HepG2 (cell line): Measurements from ENCODE around the gene GRB10. TPM values are rescaled to one million over a fixed set of nuclear protein-coding genes. Genes with fewer than 3 reads are reported as not detected.

Source experiments
- AHR ChIP-seq: IDR thresholded peaks from 2 replicates; pipeline ENCODE4 v1.6.1; 2018; ENCODE audit warnings: missing genetic modification reagents, missing compliant biosample characterization
- ASH2L ChIP-seq: fragments of 300-600, 200-600 bp; sonication (generic); IDR thresholded peaks from 2 replicates; pipeline ENCODE4 v1.7.0; 2017; ENCODE audit warnings: low read depth, mild to moderate bottlenecking, moderate library complexity, mixed read lengths, low read length; ENCODE audit not compliant: insufficient read length
- IKZF1 ChIP-seq: fragments of 450-650 bp; IDR thresholded peaks from 2 replicates; pipeline ENCODE4 v1.7.1; 2016
- MATR3 ChIP-seq: sonication (generic); formaldehyde crosslinking; IDR thresholded peaks from 2 replicates; pipeline ENCODE4 v1.4.0; 2020; ENCODE audit warnings: missing genetic modification reagents
- PHB2 ChIP-seq: fragments of 450-650 bp; IDR thresholded peaks from 2 replicates; pipeline ENCODE4 v1.6.1; 2018; ENCODE audit not compliant: partially characterized antibody
- PHF21A ChIP-seq: sonication (generic); formaldehyde crosslinking; IDR thresholded peaks from 2 replicates; pipeline ENCODE4 v1.5.0; 2020; ENCODE audit warnings: mild to moderate bottlenecking, missing genetic modification reagents
- RFX1 ChIP-seq: fragments of 450-650 bp; IDR thresholded peaks from 2 replicates; pipeline ENCODE4 v1.6.1; 2017
- SMARCC2 ChIP-seq: fragments of 450-650 bp; IDR thresholded peaks from 2 replicates; pipeline ENCODE4 v1.6.1; 2017; ENCODE audit warnings: antibody characterized with exemption, mild to moderate bottlenecking
- TARDBP ChIP-seq: sonication (generic); formaldehyde crosslinking; IDR thresholded peaks from 2 replicates; pipeline ENCODE4 v1.8.0; 2022; ENCODE audit warnings: mild to moderate bottlenecking, missing genetic modification reagents
- TCF7L2 ChIP-seq: IDR thresholded peaks from 2 replicates; pipeline ENCODE4 v1.6.1; 2011; ENCODE audit warnings: mild to moderate bottlenecking, low read depth, low read length, moderate library complexity
- U2AF1 ChIP-seq: fragments of 200-400 bp; formaldehyde crosslinking; optimal IDR thresholded peaks from 2 replicates; pipeline ENCODE3; 2017; ENCODE audit warnings: mild to moderate bottlenecking, low read depth, low read length
- ZMYM2 ChIP-seq: sonication (generic); formaldehyde crosslinking; IDR thresholded peaks from 2 replicates; pipeline ENCODE4 v1.8.0; 2022; ENCODE audit warnings: mild to moderate bottlenecking, missing genetic modification reagents
- ZNF12 ChIP-seq: sonication (generic); formaldehyde crosslinking; IDR thresholded peaks from 2 replicates; pipeline ENCODE4 v1.5.0; 2020; ENCODE audit warnings: missing genetic modification reagents
- ZNF207 ChIP-seq: fragments of 450-650 bp; IDR thresholded peaks from 2 replicates; pipeline ENCODE4 v1.6.1; 2016; ENCODE audit warnings: antibody characterized with exemption, borderline replicate concordance
- ZNF251 ChIP-seq: sonication (generic); formaldehyde crosslinking; IDR thresholded peaks from 2 replicates; pipeline ENCODE4 v1.9.0; 2021; ENCODE audit warnings: mild to moderate bottlenecking, missing genetic modification reagents
- ZNF296 ChIP-seq: sonication (generic); formaldehyde crosslinking; conservative IDR thresholded peaks from 2 replicates; pipeline ENCODE4 v1.5.0; 2020; ENCODE audit warnings: mild to moderate bottlenecking, missing genetic modification reagents
- ZNF30 ChIP-seq: sonication (generic); formaldehyde crosslinking; IDR thresholded peaks from 2 replicates; pipeline ENCODE4 v1.5.0; 2020; ENCODE audit warnings: mild to moderate bottlenecking, missing genetic modification reagents
- ZNF501 ChIP-seq: sonication (generic); formaldehyde crosslinking; IDR thresholded peaks from 2 replicates; pipeline ENCODE4 v1.5.1; 2020; ENCODE audit warnings: mild to moderate bottlenecking, moderate library complexity, missing genetic modification reagents
- polyA plus RNA-seq, 8 experiments: library from polyadenylated mRNA; depleted of rRNA in 3 of 8; stranded (reverse) in 7 of 8; unstranded in 1 of 8; fragments of >200 nt; fragmentation: Illumina TruSeq in 4 of 8; extraction: Trizol in 4 of 8; gene quantifications; 2 replicates each; pipeline versions ENCODE4 v1.2.1 to v1.2.3, GENCODE V29; 2011 to 2016; ENCODE audit warnings: low read depth in 4 of 8, missing spikeins in 1 of 8, mixed read lengths in 1 of 8; ENCODE audit not compliant: insufficient read depth in 1 of 8
- total RNA-seq, 5 experiments: library from RNA; depleted of rRNA; stranded (reverse); fragments of >200 nt; fragmentation: Illumina TruSeq; extraction: Trizol; gene quantifications; 2 replicates each; pipeline ENCODE4 v1.2.3, GENCODE V29; 2016; ENCODE audit warnings: low read depth in 1 of 5
- TF ChIP-seq, protein P1 (sequence below): sonication (generic); formaldehyde crosslinking; IDR thresholded peaks from 2 replicates; pipeline ENCODE4 v1.9.0; 2021; ENCODE audit warnings: missing genetic modification reagents, mild to moderate bottlenecking, borderline replicate concordance
- TF ChIP-seq, protein P2 (sequence below): sonication (generic); formaldehyde crosslinking; IDR thresholded peaks from 2 replicates; pipeline ENCODE4 v1.9.0; 2022; ENCODE audit warnings: missing genetic modification reagents, mild to moderate bottlenecking, borderline replicate concordance
- TF ChIP-seq, protein P3 (sequence below): sonication (generic); formaldehyde crosslinking; conservative IDR thresholded peaks from 2 replicates; pipeline ENCODE4 v1.4.0; 2020; ENCODE audit warnings: missing genetic modification reagents
- TF ChIP-seq, protein P4 (sequence below): sonication (generic); formaldehyde crosslinking; IDR thresholded peaks from 2 replicates; pipeline ENCODE4 v1.5.1; 2020; ENCODE audit warnings: missing genetic modification reagents, mild to moderate bottlenecking, borderline replicate concordance

The GRB10 gene
- total and polyA plus RNA-seq, 2 of the 13 experiments (the other 11 are each of a cell fraction or from before 2014, with no cell fraction given): 4.0 to 6.8 TPM

DNA sequence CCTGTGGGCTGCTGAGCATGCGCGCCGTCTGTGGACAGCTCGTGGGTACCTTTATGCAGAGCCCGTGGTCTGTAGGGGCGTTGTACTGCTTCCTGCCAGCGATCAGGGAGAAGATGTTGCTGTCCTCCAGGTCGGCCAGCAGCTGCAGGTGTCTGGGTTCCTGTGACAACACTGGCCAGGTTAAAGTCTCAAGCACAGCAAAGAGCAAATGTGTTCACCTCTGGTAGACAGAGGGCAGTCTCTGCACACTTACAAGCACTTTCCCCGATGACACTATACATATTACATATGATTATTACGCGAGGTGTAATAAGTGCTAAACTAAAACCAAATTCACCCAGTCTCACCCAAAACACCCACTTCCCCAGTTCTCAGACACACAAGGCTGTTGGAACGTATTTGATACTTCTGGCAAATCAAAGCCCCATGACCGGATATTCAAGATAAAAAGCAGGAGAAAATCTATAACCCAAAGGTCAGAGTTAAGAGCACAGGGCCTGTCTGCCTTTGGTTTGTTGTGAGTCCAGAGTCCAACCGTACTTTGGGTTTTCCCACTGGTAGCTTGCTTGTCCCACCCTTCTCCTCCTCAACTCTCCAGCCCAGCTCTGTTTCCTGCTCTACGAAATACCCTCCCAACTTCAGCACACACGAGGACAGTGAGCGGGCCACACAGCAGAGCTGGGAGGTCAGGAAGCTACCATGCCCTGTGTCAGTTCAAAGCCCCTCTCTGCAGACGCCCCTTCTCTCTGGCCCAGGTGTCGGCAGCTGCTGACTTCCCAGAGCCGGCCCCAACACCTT is 167.8 kb downstream of the GRB10 start (continued):
- TF ChIP-seq, protein P1, sequence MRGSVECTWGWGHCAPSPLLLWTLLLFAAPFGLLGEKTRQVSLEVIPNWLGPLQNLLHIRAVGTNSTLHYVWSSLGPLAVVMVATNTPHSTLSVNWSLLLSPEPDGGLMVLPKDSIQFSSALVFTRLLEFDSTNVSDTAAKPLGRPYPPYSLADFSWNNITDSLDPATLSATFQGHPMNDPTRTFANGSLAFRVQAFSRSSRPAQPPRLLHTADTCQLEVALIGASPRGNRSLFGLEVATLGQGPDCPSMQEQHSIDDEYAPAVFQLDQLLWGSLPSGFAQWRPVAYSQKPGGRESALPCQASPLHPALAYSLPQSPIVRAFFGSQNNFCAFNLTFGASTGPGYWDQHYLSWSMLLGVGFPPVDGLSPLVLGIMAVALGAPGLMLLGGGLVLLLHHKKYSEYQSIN (CRISPR knock-in tag): no peak
- TF ChIP-seq, protein P2, sequence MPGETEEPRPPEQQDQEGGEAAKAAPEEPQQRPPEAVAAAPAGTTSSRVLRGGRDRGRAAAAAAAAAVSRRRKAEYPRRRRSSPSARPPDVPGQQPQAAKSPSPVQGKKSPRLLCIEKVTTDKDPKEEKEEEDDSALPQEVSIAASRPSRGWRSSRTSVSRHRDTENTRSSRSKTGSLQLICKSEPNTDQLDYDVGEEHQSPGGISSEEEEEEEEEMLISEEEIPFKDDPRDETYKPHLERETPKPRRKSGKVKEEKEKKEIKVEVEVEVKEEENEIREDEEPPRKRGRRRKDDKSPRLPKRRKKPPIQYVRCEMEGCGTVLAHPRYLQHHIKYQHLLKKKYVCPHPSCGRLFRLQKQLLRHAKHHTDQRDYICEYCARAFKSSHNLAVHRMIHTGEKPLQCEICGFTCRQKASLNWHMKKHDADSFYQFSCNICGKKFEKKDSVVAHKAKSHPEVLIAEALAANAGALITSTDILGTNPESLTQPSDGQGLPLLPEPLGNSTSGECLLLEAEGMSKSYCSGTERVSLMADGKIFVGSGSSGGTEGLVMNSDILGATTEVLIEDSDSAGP (CRISPR knock-in tag): peak; percentile 42; the same call in 1 of the 2 replicates
- no peak for TF ChIP-seq ZNF251 (CRISPR knock-in tag)
- TF ChIP-seq U2AF1: no peak
- TF ChIP-seq SMARCC2: no peak
- TF ChIP-seq ASH2L: peak; percentile 69
- no peak for TF ChIP-seq RFX1
- TF ChIP-seq ZNF30 (CRISPR knock-in tag): no peak
- TF ChIP-seq, protein P3, sequence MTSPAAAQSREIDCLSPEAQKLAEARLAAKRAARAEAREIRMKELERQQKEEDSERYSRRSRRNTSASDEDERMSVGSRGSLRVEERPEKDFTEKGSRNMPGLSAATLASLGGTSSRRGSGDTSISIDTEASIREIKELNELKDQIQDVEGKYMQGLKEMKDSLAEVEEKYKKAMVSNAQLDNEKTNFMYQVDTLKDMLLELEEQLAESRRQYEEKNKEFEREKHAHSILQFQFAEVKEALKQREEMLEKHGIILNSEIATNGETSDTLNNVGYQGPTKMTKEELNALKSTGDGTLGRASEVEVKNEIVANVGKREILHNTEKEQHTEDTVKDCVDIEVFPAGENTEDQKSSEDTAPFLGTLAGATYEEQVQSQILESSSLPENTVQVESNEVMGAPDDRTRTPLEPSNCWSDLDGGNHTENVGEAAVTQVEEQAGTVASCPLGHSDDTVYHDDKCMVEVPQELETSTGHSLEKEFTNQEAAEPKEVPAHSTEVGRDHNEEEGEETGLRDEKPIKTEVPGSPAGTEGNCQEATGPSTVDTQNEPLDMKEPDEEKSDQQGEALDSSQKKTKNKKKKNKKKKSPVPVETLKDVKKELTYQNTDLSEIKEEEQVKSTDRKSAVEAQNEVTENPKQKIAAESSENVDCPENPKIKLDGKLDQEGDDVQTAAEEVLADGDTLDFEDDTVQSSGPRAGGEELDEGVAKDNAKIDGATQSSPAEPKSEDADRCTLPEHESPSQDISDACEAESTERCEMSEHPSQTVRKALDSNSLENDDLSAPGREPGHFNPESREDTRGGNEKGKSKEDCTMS (CRISPR knock-in tag): no peak
- no peak for TF ChIP-seq IKZF1
- TF ChIP-seq, protein P4, sequence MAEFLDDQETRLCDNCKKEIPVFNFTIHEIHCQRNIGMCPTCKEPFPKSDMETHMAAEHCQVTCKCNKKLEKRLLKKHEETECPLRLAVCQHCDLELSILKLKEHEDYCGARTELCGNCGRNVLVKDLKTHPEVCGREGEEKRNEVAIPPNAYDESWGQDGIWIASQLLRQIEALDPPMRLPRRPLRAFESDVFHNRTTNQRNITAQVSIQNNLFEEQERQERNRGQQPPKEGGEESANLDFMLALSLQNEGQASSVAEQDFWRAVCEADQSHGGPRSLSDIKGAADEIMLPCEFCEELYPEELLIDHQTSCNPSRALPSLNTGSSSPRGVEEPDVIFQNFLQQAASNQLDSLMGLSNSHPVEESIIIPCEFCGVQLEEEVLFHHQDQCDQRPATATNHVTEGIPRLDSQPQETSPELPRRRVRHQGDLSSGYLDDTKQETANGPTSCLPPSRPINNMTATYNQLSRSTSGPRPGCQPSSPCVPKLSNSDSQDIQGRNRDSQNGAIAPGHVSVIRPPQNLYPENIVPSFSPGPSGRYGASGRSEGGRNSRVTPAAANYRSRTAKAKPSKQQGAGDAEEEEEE (CRISPR knock-in tag): no peak
- no peak for TF ChIP-seq TCF7L2
- TF ChIP-seq ZMYM2 (CRISPR knock-in tag): no peak; the same call in 1 of the 2 replicates
- peak; percentile 59; the same call in 1 of the 2 replicates for TF ChIP-seq ZNF501 (CRISPR knock-in tag)
- TF ChIP-seq ZNF12 (CRISPR knock-in tag): no peak
- TF ChIP-seq ZNF296 (CRISPR knock-in tag): no peak
- no peak for TF ChIP-seq PHB2
- TF ChIP-seq PHF21A (CRISPR knock-in tag): peak; percentile 54
- TF ChIP-seq AHR (CRISPR knock-in tag): no peak
- TF ChIP-seq ZNF207: no peak
- TF ChIP-seq MATR3 (CRISPR knock-in tag): no peak
- TF ChIP-seq TARDBP: no peak
